ENCODE measurements around the gene RYR2. TPM values are rescaled to one million over a fixed set of nuclear protein-coding genes. Genes with fewer than 3 reads are reported as not detected.

RYR2 gene
- polyA plus RNA-seq, 1 of the 3 experiments (the other 2 are of a cell fraction): under 0.01 TPM

- H3K4me2 ChIP-seq: no peak overlapping the region
- no peak overlapping the region for H2AFZ ChIP-seq (ENCODE audit: low read depth)
- ChIA-PET POLR2A (interaction anchor here (0.5 kb wide), 1 partner anchor 351 kb away, joined by 3 read pairs; no protein-coding TSS in a partner anchor), CTCF (interaction anchor here (1.1 to 1.3 kb wide), 2 partner anchors 50 to 66 kb away, joined by 3 to 5 read pairs; partner anchors contain the start of gene RYR2)
- H3K27me3 ChIP-seq (ENCODE audit: insufficient read depth): no peaks in the 10 kb centered on the region
- no peak overlapping the region for H3K4me3 ChIP-seq (ENCODE audit: low read depth in 2 of 2, low read length in 1 of 2)
- peak overlapping the region in 1 of 2 experiments; percentile 26; a peak in 1 of 4 replicates for H3K27ac ChIP-seq (ENCODE audit: low read depth in 2 of 2, low read length in 1 of 2)
- no peaks in the 10 kb centered on the region for H4K20me1 ChIP-seq (ENCODE audit: insufficient read depth)
- no peaks in the 10 kb centered on the region for H3K9me3 ChIP-seq
- WGBS (ENCODE audit: low lambda C conversion rate): 26% methylated on average over 8 of the region's 8 CpGs
- H3K9ac ChIP-seq: no peak overlapping the region
- peak; percentile 61 for DNase-seq
- H3K9me2 ChIP-seq: no peaks in the 10 kb centered on the region
- no peaks in the 10 kb centered on the region for H3F3A ChIP-seq (replicated peaks; ENCODE audit: insufficient read depth)
- no peaks in the 10 kb centered on the region for H3K36me3 ChIP-seq (replicated peaks in 1 of 2; ENCODE audit: control insufficient read depth in 1 of 2, insufficient read depth in 2 of 2, low read length in 1 of 2)
- peaks cover 0 to 12% of the 10 kb centered on the region in 2 experiments; a peak in 1 of 4 replicates for H3K4me1 ChIP-seq (ENCODE audit: control insufficient read depth in 1 of 2, insufficient read depth in 2 of 2, low read depth in 1 of 2, low read length in 1 of 2)
- H3K79me2 ChIP-seq (ENCODE audit: insufficient read depth): no peaks in the 10 kb centered on the region
- TF ChIP-seq IRF3 (IDR thresholded peaks at IDR 0.05; ENCODE audit: low read depth, low read length): no peak
- no peak for TF ChIP-seq MEF2A (IDR thresholded peaks at IDR 0.05; ENCODE audit: borderline replicate concordance, low read depth)
- peak; percentile 37; the same call in 1 of the 2 replicates for TF ChIP-seq FOXJ3 (CRISPR knock-in tag; IDR thresholded peaks at IDR 0.05)
These were observed 66.5 kb downstream of the RYR2 start for GRCh38 chr1:237108297-237109040.

GRCh38 chr1:237111807-237112206 is 69.8 kb downstream of the RYR2 start:
- Histone ChIP-seq H3K79me2 (ENCODE audit: insufficient read depth) (no peaks in the 10 kb centered on the region), H3F3A (replicated peaks; ENCODE audit: insufficient read depth) (no peaks in the 10 kb centered on the region)
- no peak for TF ChIP-seq TAF1 (IDR thresholded peaks at IDR 0.05; ENCODE audit: borderline replicate concordance, low read depth, low read length)
- TF ChIP-seq USF2 (IDR thresholded peaks at IDR 0.05; ENCODE audit: borderline replicate concordance, low read depth, low read length): no peak
- TF ChIP-seq RXRA (IDR thresholded peaks at IDR 0.05; ENCODE audit: borderline replicate concordance, low read depth): no peak

GRCh38 chr1:237112663-237113062 is 70.7 kb downstream of the RYR2 start:
- Histone ChIP-seq H3K9me2 (no peaks in the 10 kb centered on the region), H3K4me2 (no peak overlapping the region), H3K27ac (ENCODE audit: low read depth in 2 of 2, low read length in 1 of 2) (no peak overlapping the region), H2AFZ (ENCODE audit: low read depth) (no peak overlapping the region), H3K79me2 (ENCODE audit: insufficient read depth) (no peaks in the 10 kb centered on the region), H4K20me1 (ENCODE audit: insufficient read depth) (no peaks in the 10 kb centered on the region), H3K4me1 (ENCODE audit: control insufficient read depth in 1 of 2, insufficient read depth in 2 of 2, low read depth in 1 of 2, low read length in 1 of 2) (peaks cover 0 to 10% of the 10 kb centered on the region in 2 experiments; a peak in 1 of 4 replicates), H3K9me3 (no peaks in the 10 kb centered on the region), H3K27me3 (ENCODE audit: insufficient read depth) (no peaks in the 10 kb centered on the region), H3F3A (replicated peaks; ENCODE audit: insufficient read depth) (no peaks in the 10 kb centered on the region), H3K9ac (no peak overlapping the region), H3K36me3 (replicated peaks in 1 of 2; ENCODE audit: control insufficient read depth in 1 of 2, insufficient read depth in 2 of 2, low read length in 1 of 2) (no peaks in the 10 kb centered on the region), H3K4me3 (ENCODE audit: low read depth in 2 of 2, low read length in 1 of 2) (no peak overlapping the region)
- ChIA-PET CTCF (no interaction called here), POLR2A (interaction anchor here (0.7 kb wide), 1 partner anchor 49 kb away, joined by 4 read pairs; no protein-coding TSS in a partner anchor)
- WGBS (ENCODE audit: low lambda C conversion rate): 46% methylated on average over 4 of the region's 4 CpGs
- TF ChIP-seq FOXM1 (IDR thresholded peaks at IDR 0.05; ENCODE audit: low read depth): no peak
- no peak for DNase-seq

More at GRCh38 chr1:237111807-237112206, 69.8 kb downstream of the RYR2 start:
- CTCF ChIA-PET: no interaction called here
- H3K27ac ChIP-seq (ENCODE audit: low read depth in 2 of 2, low read length in 1 of 2): no peak overlapping the region
- POLR2A ChIA-PET: no interaction called here
- no peaks in the 10 kb centered on the region for H3K9me2 ChIP-seq
- H3K36me3 ChIP-seq (replicated peaks in 1 of 2; ENCODE audit: control insufficient read depth in 1 of 2, insufficient read depth in 2 of 2, low read length in 1 of 2): no peaks in the 10 kb centered on the region
- no peaks in the 10 kb centered on the region for H3K27me3 ChIP-seq (ENCODE audit: insufficient read depth)
- no peaks in the 10 kb centered on the region for H3K9me3 ChIP-seq
- 33% methylated on average over 2 of the region's 2 CpGs for WGBS (ENCODE audit: low lambda C conversion rate)
- H3K4me2 ChIP-seq: no peak overlapping the region
- DNase-seq: no peak
- no peak overlapping the region for H3K4me3 ChIP-seq (ENCODE audit: low read depth in 2 of 2, low read length in 1 of 2)
- H4K20me1 ChIP-seq (ENCODE audit: insufficient read depth): no peaks in the 10 kb centered on the region
- no peak overlapping the region for H3K9ac ChIP-seq
- H2AFZ ChIP-seq (ENCODE audit: low read depth): no peak overlapping the region
- peaks cover 0 to 12% of the 10 kb centered on the region in 2 experiments; a peak in 1 of 4 replicates for H3K4me1 ChIP-seq (ENCODE audit: control insufficient read depth in 1 of 2, insufficient read depth in 2 of 2, low read depth in 1 of 2, low read length in 1 of 2)

All from SK-N-SH (cell line).